PC-9 (cell line): ENCODE results near the gene MAP3K20.

Source experiments
- CTCF ChIP-seq: fragments of 200-600 bp; sonication (generic); conservative IDR thresholded peaks from 2 replicates; pipeline ENCODE4 v1.6.1; 2017; ENCODE audit warnings: mixed run types, antibody characterized with exemption, mild to moderate bottlenecking, moderate library complexity
- EZH2 ChIP-seq: fragments of 200-600 bp; sonication (generic); IDR thresholded peaks from 2 replicates; pipeline ENCODE4 v1.8.0; 2017; ENCODE audit warnings: antibody characterized with exemption, low read depth

DNA sequence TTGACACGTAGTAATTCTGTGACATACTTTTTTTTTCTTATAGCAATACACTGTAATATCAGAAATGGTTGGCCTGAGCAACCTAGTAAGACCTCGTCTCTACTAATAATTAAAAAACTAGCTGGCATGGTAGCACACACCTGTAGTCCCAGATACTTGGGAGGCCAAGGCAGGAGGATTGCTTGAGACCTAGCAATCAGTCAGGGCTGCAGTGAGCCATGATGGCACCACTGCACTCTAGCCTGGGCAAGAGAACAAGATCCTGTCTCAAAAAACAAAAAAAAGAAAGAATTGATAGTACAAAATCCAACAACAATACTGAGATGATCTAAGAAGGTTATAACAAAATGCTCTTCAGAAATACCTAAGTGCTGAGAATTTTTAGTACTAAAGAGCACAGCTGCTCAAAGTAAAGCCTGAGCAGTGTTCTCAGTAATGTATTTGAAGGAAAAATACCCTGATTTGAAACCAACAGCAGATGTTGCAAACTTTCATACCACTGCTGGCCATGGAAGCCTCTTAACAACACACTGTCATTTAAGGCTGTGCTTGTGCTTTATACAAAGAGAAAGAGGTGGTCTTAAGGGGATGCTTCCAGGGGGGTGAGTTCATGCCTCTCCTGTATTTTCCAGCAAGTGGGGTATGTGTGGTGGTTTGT lies 146.4 kb downstream of the MAP3K20 start:
- TF ChIP-seq CTCF (no peak), EZH2 (no peak)
